Measurements from ENCODE around the gene PROM2. TPM values are rescaled to one million over a fixed set of nuclear protein-coding genes. Genes with fewer than 3 reads are reported as not detected.

Gene PROM2
- total RNA-seq, 6 experiments from 2014 or later = 0.12 to 0.68 (median 0.35) TPM; not detected in 1

DNA sequence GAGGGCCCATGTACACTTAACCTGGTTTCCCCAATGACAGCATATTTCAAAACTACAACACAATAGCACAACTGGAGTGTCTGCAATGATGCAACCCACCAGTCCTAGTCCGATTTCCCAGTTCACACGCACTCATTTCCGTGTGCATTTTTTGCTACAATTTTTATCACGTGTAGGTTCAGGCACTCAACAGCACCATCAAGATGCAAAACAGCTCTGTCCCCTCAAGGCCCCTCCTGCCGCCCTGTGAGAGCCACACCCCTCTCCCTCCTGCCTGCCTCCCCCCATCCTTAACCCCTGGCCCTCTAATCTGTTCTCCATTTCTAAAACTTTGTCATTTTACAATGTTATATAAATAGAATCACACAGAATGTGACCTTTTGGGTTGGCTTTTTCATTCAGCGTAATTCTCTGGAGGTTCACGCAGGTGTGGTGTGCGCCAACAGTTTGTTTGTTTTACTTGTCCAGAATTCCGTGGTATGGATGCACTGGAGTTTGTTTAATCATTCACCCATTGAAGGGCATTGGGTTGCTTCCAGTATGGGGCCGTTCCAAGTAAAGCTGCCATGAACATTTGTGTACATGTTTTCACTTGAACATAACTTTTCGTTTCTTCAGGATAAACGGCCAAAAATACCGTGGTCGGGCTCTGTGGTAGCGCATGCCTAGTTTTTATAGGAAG is 31.3 kb downstream of the PROM2 start:
- Mint-ChIP-seq H3K9me3 (no peaks in the 10 kb centered on the region), H3K36me3 (ENCODE audit: low read depth) (no peaks in the 10 kb centered on the region), H3K4me3 (no peak overlapping the region), H3K4me1 (ENCODE audit: low read depth) (no peaks in the 10 kb centered on the region), H3K27ac (no peak overlapping the region), H3K27me3 (ENCODE audit: insufficient read depth) (peaks cover 27% of the 10 kb centered on the region)
- no peak for TF ChIP-seq CTCF (IDR thresholded peaks at IDR 0.05)
- DNase-seq = no peak

- Mint-ChIP-seq H3K4me3 (no peak overlapping the region), H3K4me1 (ENCODE audit: low read depth) (no peaks in the 10 kb centered on the region), H3K27ac (no peak overlapping the region), H3K27me3 (ENCODE audit: insufficient read depth) (peaks cover 22% of the 10 kb centered on the region), H3K36me3 (ENCODE audit: low read depth) (no peaks in the 10 kb centered on the region), H3K9me3 (no peaks in the 10 kb centered on the region)
- DNase-seq = no peak
- no peak for TF ChIP-seq CTCF (IDR thresholded peaks at IDR 0.05)
These were observed 32.2 kb downstream of the PROM2 start for GRCh38 chr2:95306336-95306895.

- TF ChIP-seq CTCF (IDR thresholded peaks at IDR 0.05) = no peak
- no peaks in the 10 kb centered on the region for H3K9me3 Mint-ChIP-seq
- no peaks in the 10 kb centered on the region for H3K36me3 Mint-ChIP-seq (ENCODE audit: low read depth)
These were observed 32.8 kb downstream of the PROM2 start for GRCh38 chr2:95307036-95307435.

DNA sequence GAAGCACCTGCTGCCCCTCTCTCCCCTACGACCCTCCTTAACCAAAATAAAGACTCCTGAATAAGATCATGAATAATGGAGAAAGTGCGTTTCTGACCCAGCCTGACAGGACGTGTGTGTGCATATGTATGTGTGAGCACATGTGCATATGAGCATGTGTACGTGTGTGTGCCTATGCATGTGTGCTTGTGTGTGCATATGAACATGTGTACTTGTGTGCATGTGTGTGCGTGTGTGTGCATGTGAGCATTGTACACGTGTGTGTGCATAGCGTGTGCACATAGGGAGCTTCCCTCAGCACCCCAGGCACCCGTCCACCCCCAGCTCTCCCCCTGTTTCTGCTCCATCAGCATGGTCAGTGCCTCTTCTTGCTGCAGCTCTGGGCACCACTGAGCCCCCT is 33.6 kb downstream of the PROM2 start:
- no peak overlapping the region for H3K4me3 Mint-ChIP-seq
- no peak for TF ChIP-seq CTCF (IDR thresholded peaks at IDR 0.05)
- no peaks in the 10 kb centered on the region for H3K9me3 Mint-ChIP-seq
- no peak for DNase-seq
- no peaks in the 10 kb centered on the region for H3K4me1 Mint-ChIP-seq (ENCODE audit: low read depth)
- no peaks in the 10 kb centered on the region for H3K36me3 Mint-ChIP-seq (ENCODE audit: low read depth)
- H3K27ac Mint-ChIP-seq = no peak overlapping the region
- peaks cover 16% of the 10 kb centered on the region for H3K27me3 Mint-ChIP-seq (ENCODE audit: insufficient read depth)

More at GRCh38 chr2:95307036-95307435, 32.8 kb downstream of the PROM2 start:
- Mint-ChIP-seq H3K27me3 (ENCODE audit: insufficient read depth) (peaks cover 19% of the 10 kb centered on the region), H3K27ac (no peak overlapping the region), H3K4me3 (no peak overlapping the region), H3K4me1 (ENCODE audit: low read depth) (no peaks in the 10 kb centered on the region)
- DNase-seq = no peak

DNA sequence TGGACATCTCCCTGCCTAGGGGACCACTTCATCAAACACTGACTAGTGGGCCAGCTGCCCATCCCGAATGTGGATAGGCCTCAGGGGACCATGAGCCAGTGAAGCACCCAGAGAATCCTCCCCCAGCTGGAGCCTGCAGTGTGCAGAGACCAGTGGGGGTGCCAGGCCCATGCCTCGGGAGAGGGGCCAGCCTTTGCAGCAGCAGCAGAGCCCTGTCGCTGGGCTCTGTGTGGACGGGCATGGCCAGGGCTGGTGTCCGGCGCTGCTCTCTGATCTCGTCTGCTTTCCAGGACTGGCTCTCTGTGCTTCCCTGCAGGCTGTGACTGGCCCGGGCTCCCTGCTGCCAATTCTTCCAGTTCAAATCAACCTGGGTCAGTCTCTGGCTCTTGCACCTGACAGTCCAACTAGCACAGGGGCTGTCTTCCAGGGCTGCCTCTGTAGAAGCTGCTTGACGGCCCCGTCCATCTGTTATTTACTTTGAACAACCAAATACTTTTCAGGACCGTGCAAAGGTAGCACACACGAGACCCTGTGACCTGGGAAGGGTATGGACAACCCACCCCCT is 34.3 kb downstream of the PROM2 start:
- no peak overlapping the region for H3K27ac Mint-ChIP-seq
- H3K9me3 Mint-ChIP-seq = no peaks in the 10 kb centered on the region
- DNase-seq = no peak
- H3K27me3 Mint-ChIP-seq (ENCODE audit: insufficient read depth) = peaks cover 15% of the 10 kb centered on the region
- no peak for TF ChIP-seq CTCF (IDR thresholded peaks at IDR 0.05)
- no peaks in the 10 kb centered on the region for H3K4me1 Mint-ChIP-seq (ENCODE audit: low read depth)
- no peak overlapping the region for H3K4me3 Mint-ChIP-seq
- no peaks in the 10 kb centered on the region for H3K36me3 Mint-ChIP-seq (ENCODE audit: low read depth)

All from HFFc6 (cell line).